ENCODE measurements around the gene TMEM17. TPM values are rescaled to one million over a fixed set of nuclear protein-coding genes. Genes with fewer than 3 reads are reported as not detected.

Gene TMEM17
- total RNA-seq, 2 experiments from 2014 or later: not detected

GRCh38 chr2:62501794-62502500 lies 4.0 kb downstream of the TMEM17 start:
- intact Hi-C loops (cut with DNase I, micrococcal nuclease): no loop called here
- Mint-ChIP-seq H3K9me3 (no peaks in the 10 kb centered on the region), H3K4me1 (ENCODE audit: low read depth) (peaks cover 5% of the 10 kb centered on the region), H3K36me3 (ENCODE audit: low read depth) (no peaks in the 10 kb centered on the region), H3K27me3 (peaks cover 17% of the 10 kb centered on the region), H3K27ac (no peak overlapping the region), H3K4me3 (no peak overlapping the region)
- TF ChIP-seq, protein P1, sequence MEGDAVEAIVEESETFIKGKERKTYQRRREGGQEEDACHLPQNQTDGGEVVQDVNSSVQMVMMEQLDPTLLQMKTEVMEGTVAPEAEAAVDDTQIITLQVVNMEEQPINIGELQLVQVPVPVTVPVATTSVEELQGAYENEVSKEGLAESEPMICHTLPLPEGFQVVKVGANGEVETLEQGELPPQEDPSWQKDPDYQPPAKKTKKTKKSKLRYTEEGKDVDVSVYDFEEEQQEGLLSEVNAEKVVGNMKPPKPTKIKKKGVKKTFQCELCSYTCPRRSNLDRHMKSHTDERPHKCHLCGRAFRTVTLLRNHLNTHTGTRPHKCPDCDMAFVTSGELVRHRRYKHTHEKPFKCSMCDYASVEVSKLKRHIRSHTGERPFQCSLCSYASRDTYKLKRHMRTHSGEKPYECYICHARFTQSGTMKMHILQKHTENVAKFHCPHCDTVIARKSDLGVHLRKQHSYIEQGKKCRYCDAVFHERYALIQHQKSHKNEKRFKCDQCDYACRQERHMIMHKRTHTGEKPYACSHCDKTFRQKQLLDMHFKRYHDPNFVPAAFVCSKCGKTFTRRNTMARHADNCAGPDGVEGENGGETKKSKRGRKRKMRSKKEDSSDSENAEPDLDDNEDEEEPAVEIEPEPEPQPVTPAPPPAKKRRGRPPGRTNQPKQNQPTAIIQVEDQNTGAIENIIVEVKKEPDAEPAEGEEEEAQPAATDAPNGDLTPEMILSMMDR (IDR thresholded peaks at IDR 0.05): no peak
- DNase-seq (no peak), ATAC-seq (ENCODE audit: poor library complexity) (no peak)
- H3K27me3 ChIP-seq (ENCODE audit: control insufficient read depth in 1 of 2, insufficient read depth in 2 of 2, low read length in 2 of 2): peaks cover 0 to 3% of the 10 kb centered on the region in 2 experiments
- ChIA-PET POLR2A (no interaction called here), CTCF (no interaction called here)
- no peaks in the 10 kb centered on the region for H3K36me3 ChIP-seq (ENCODE audit: insufficient read depth, low read length)
- no peaks in the 10 kb centered on the region for H3K9me3 ChIP-seq (ENCODE audit: control insufficient read depth in 1 of 2, insufficient read depth in 1 of 2, low read length in 2 of 2)
- H3K4me1 ChIP-seq (ENCODE audit: insufficient read depth, low read length): peaks cover 3% of the 10 kb centered on the region
- H3K27ac ChIP-seq (ENCODE audit: low read depth in 1 of 2, low read length in 2 of 2): no peak overlapping the region
- no peak overlapping the region for H3K4me3 ChIP-seq (ENCODE audit: low read length)

- DNase-seq (no peak), ATAC-seq (ENCODE audit: poor library complexity) (no peak)
- intact Hi-C loops (cut with DNase I, micrococcal nuclease): no loop called here
- Histone ChIP-seq H3K27me3 (ENCODE audit: control insufficient read depth in 1 of 2, insufficient read depth in 2 of 2, low read length in 2 of 2) (peaks cover 0 to 3% of the 10 kb centered on the region in 2 experiments), H3K4me1 (ENCODE audit: insufficient read depth, low read length) (peaks cover 3% of the 10 kb centered on the region), H3K36me3 (ENCODE audit: insufficient read depth, low read length) (no peaks in the 10 kb centered on the region), H3K27ac (ENCODE audit: low read depth in 1 of 2, low read length in 2 of 2) (no peak overlapping the region), H3K9me3 (ENCODE audit: control insufficient read depth in 1 of 2, insufficient read depth in 1 of 2, low read length in 2 of 2) (no peaks in the 10 kb centered on the region), H3K4me3 (ENCODE audit: low read length) (no peak overlapping the region)
- Mint-ChIP-seq H3K4me1 (ENCODE audit: low read depth) (peaks cover 5% of the 10 kb centered on the region), H3K4me3 (no peak overlapping the region), H3K27me3 (peaks cover 11% of the 10 kb centered on the region), H3K27ac (no peak overlapping the region), H3K36me3 (ENCODE audit: low read depth) (no peaks in the 10 kb centered on the region), H3K9me3 (no peaks in the 10 kb centered on the region)
- TF ChIP-seq, protein P1 (IDR thresholded peaks at IDR 0.05): no peak
- POLR2A ChIA-PET: no interaction called here
- CTCF ChIA-PET: no interaction called here
Measured at GRCh38 chr2:62501069-62501468, 4.9 kb downstream of the TMEM17 start.

GRCh38 chr2:62499430-62500060 lies 6.5 kb downstream of the TMEM17 start:
- ATAC-seq (ENCODE audit: poor library complexity) (no peak), DNase-seq (no peak)
- Histone ChIP-seq H3K9me3 (ENCODE audit: control insufficient read depth in 1 of 2, insufficient read depth in 1 of 2, low read length in 2 of 2) (no peaks in the 10 kb centered on the region), H3K4me1 (ENCODE audit: insufficient read depth, low read length) (no peaks in the 10 kb centered on the region), H3K27ac (ENCODE audit: low read depth in 1 of 2, low read length in 2 of 2) (no peak overlapping the region), H3K4me3 (ENCODE audit: low read length) (no peak overlapping the region), H3K36me3 (ENCODE audit: insufficient read depth, low read length) (no peaks in the 10 kb centered on the region), H3K27me3 (ENCODE audit: control insufficient read depth in 1 of 2, insufficient read depth in 2 of 2, low read length in 2 of 2) (no peaks in the 10 kb centered on the region)
- no peak overlapping the region for H3K4me3 Mint-ChIP-seq
- intact Hi-C loops (cut with DNase I, micrococcal nuclease): no loop called here
- ChIA-PET CTCF (no interaction called here), POLR2A (no interaction called here)
- H3K4me1 Mint-ChIP-seq (ENCODE audit: low read depth): no peaks in the 10 kb centered on the region
- H3K27me3 Mint-ChIP-seq: peaks cover 5% of the 10 kb centered on the region
- TF ChIP-seq, protein P1 (IDR thresholded peaks at IDR 0.05): no peak
- no peaks in the 10 kb centered on the region for H3K36me3 Mint-ChIP-seq (ENCODE audit: low read depth)
- no peak overlapping the region for H3K27ac Mint-ChIP-seq
- H3K9me3 Mint-ChIP-seq: no peaks in the 10 kb centered on the region

All from CD4-positive, alpha-beta T cell (primary cell).